Measurements from ENCODE around the gene SLC11A1. TPM values are rescaled to one million over a fixed set of nuclear protein-coding genes. Genes with fewer than 3 reads are reported as not detected.

SLC11A1 gene
- total and polyA plus RNA-seq, 5 donors from 2014 or later = 0.47 to 1.4 (median 0.74) TPM

DNA sequence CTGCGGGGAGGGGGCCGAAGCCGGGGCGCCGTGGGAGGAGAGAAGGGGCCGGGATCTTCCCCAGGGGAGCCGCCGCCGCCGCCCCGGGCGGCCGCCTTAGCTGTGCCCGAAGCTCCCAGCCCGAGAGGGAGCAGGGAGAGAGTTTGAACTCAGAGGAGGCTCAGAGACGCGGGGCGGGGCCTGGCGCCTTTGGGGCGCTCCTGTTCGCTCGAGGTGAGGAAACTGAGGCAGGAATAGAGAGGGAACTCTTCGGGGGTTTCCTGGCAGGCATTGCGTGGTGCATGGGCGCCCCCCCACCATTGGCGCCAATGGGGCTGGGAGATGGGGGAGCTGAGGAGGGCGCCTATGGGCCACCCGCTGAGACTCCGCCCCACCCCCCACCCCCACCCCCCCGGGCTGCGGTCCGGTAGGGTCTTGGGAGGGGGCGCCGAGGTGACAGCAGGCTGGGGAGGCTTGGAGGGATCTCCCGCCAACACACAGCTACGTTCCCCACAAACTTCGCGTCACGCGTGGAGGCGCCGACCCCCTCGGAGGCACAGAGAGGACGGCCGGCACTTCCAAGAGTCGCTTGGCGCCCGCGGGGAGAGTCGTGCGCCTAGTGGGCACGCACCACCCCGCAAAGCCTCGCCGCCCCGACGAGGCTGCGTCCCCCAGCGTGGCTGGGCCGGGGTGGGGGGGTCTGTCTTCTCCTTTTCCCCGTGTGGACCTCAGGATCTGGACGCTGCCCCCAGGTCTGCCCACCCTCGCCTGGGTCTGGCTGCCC lies 18.3 kb downstream of the SLC11A1 start:
- H3K4me1 ChIP-seq (ENCODE audit: control insufficient read depth, insufficient read depth, low read length, poor library complexity, severe bottlenecking) = peaks cover 82% of the 10 kb centered on the region
- no peaks in the 10 kb centered on the region for H3K9me3 ChIP-seq (ENCODE audit: control insufficient read depth in 2 of 2, low read length in 2 of 2)
- no peaks in the 10 kb centered on the region for H3K27me3 ChIP-seq (ENCODE audit: control insufficient read depth, insufficient read depth, low read length)
- Mint-ChIP-seq H3K4me1 (peaks cover 0 to 63% (median 24%) of the 10 kb centered on the region in 4 donors), H3K9me3 (peaks cover 0 to 2% (median 0%) of the 10 kb centered on the region in 7 donors), H3K27me3 (peaks cover 7% of the 10 kb centered on the region), H3K27ac (peak overlapping the region; percentile 93 to 99 (median 93)), H3K4me3 (peak overlapping the region; percentile 91 to 97 (median 94)), H3K36me3 (peaks cover 11% of the 10 kb centered on the region)
- peaks cover 17% of the 10 kb centered on the region for H3K36me3 ChIP-seq (ENCODE audit: control insufficient read depth, insufficient read depth, low read length)
- peak overlapping the region; percentile 53 for H3K4me3 ChIP-seq (ENCODE audit: low read depth, low read length)
- no peak for ATAC-seq (ENCODE audit: low read depth in 2 of 2)
- peak overlapping the region; percentile 94 for H3K27ac ChIP-seq (ENCODE audit: insufficient read depth, low read length, poor library complexity, severe bottlenecking)
- DNase-seq = peak; percentile 33 to 45 (median 41)

DNA sequence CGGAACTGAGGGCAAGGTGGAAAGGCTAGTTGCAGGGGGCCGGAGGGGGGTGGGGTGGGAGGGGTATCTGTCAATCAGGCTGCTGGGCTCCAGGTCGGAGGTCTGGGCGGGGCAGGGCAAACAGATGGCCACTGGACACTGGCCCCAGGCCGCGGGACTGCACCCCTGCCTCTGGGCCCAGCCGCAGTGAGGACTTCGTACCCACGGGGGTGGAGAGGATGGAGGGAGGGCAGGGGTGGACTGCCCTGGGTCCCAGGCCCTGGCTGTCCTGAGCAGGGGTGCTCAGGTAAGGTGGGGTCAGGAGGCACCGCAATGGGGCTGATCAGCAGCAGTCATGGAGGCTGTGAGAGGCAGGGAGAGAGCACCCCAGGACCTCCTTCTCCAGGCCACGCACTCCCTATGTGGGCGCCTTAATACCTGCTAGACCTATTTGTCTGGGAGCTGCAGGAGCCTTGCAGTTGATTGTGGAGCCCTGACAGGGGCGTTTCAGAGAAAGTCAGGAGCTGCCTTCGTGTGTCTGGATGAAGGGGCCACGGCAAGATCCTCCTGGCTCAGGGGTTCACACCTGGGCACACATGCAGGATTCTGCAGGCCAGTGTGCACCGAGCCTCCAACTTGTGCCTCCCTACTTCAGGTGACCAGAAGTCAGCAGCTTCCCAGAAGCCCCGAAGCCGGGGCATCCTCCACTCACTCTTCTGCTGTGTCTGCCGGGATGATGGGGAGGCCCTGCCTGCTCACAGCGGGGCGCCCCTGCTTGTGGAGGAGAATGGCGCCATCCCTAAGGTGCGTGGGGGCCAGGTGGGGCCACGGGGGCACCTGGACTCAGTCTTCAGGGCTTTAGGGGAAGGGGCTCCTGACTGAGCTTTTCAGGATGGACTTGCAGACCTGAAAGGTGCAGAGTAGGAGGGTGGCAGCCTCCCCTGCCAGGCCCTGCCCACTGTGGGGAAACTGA lies 19.1 kb downstream of the SLC11A1 start:
- ATAC-seq (ENCODE audit: low read depth in 2 of 2) (no peak), DNase-seq (no peak)
- Histone ChIP-seq H3K4me1 (ENCODE audit: control insufficient read depth, insufficient read depth, low read length, poor library complexity, severe bottlenecking) (peaks cover 84% of the 10 kb centered on the region), H3K36me3 (ENCODE audit: control insufficient read depth, insufficient read depth, low read length) (peaks cover 17% of the 10 kb centered on the region), H3K4me3 (ENCODE audit: low read depth, low read length) (peak overlapping the region; percentile 32), H3K9me3 (ENCODE audit: control insufficient read depth in 2 of 2, low read length in 2 of 2) (no peaks in the 10 kb centered on the region), H3K27me3 (ENCODE audit: control insufficient read depth, insufficient read depth, low read length) (no peaks in the 10 kb centered on the region), H3K27ac (ENCODE audit: insufficient read depth, low read length, poor library complexity, severe bottlenecking) (peak overlapping the region; percentile 94)
- Mint-ChIP-seq H3K27me3 (peaks cover 7% of the 10 kb centered on the region), H3K36me3 (peaks cover 11% of the 10 kb centered on the region), H3K27ac (peak overlapping the region in 2 of 3 donors; percentile 51 to 74), H3K9me3 (peaks cover 0 to 2% (median 0%) of the 10 kb centered on the region in 7 donors), H3K4me1 (peaks cover 0 to 64% (median 29%) of the 10 kb centered on the region in 4 donors), H3K4me3 (peak overlapping the region; percentile 89 to 97 (median 93))

DNA sequence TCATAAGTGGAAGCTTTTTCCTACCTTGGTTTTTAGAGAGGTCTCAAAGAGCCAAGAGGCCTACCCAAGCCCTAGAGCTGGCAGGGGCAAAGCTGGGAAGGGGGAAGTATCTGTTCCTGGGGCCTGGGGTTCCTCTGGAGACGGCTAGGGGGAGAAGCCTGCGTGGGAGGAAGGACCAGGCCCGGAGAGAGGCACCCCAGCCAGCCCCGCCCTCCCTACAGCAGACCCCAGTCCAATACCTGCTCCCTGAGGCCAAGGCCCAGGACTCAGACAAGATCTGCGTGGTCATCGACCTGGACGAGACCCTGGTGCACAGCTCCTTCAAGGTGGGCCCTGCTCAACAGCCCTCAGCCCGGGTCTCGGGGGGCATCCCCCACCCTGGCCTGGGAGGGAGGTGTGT lies 19.8 kb downstream of the SLC11A1 start:
- Histone ChIP-seq H3K36me3 (ENCODE audit: control insufficient read depth, insufficient read depth, low read length) (peaks cover 17% of the 10 kb centered on the region), H3K27ac (ENCODE audit: insufficient read depth, low read length, poor library complexity, severe bottlenecking) (peak overlapping the region; percentile 23), H3K9me3 (ENCODE audit: control insufficient read depth in 2 of 2, low read length in 2 of 2) (no peaks in the 10 kb centered on the region), H3K27me3 (ENCODE audit: control insufficient read depth, insufficient read depth, low read length) (no peaks in the 10 kb centered on the region), H3K4me3 (ENCODE audit: low read depth, low read length) (no peak overlapping the region), H3K4me1 (ENCODE audit: control insufficient read depth, insufficient read depth, low read length, poor library complexity, severe bottlenecking) (peaks cover 82% of the 10 kb centered on the region)
- ATAC-seq (ENCODE audit: low read depth in 2 of 2) = no peak
- peaks cover 11% of the 10 kb centered on the region for H3K36me3 Mint-ChIP-seq
- no peak for DNase-seq
- H3K9me3 Mint-ChIP-seq = peaks cover 0 to 2% (median 0%) of the 10 kb centered on the region in 7 donors
- H3K27me3 Mint-ChIP-seq = peaks cover 4% of the 10 kb centered on the region
- peak overlapping the region in 2 of 3 donors; percentile 51 to 74 for H3K27ac Mint-ChIP-seq
- peak overlapping the region; percentile 89 to 97 (median 93) for H3K4me3 Mint-ChIP-seq
- peaks cover 1 to 62% (median 31%) of the 10 kb centered on the region in 4 donors for H3K4me1 Mint-ChIP-seq

DNA sequence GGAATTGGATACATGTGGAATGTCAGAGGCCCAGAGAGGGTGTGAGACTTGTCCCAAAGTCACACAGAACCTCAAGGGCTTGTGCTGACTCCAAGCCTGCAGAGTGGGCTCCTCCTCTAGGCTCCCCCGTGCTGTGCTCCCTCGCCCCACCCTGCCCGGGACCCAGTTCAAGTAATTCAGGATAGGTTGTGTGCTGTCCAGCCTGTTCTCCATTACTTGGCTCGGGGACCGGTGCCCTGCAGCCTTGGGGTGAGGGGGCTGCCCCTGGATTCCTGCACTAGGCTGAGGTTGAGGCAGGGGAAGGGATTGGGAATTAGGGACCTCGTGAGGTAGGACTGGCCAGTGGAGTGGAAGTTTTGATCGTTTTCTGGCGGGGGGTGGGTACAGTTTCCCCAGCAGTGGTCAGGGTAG lies 20.4 kb downstream of the SLC11A1 start:
- Histone ChIP-seq H3K4me3 (ENCODE audit: low read depth, low read length) (no peak overlapping the region), H3K4me1 (ENCODE audit: control insufficient read depth, insufficient read depth, low read length, poor library complexity, severe bottlenecking) (peaks cover 82% of the 10 kb centered on the region), H3K27ac (ENCODE audit: insufficient read depth, low read length, poor library complexity, severe bottlenecking) (no peak overlapping the region), H3K9me3 (ENCODE audit: control insufficient read depth in 2 of 2, low read length in 2 of 2) (no peaks in the 10 kb centered on the region), H3K36me3 (ENCODE audit: control insufficient read depth, insufficient read depth, low read length) (peaks cover 17% of the 10 kb centered on the region), H3K27me3 (ENCODE audit: control insufficient read depth, insufficient read depth, low read length) (no peaks in the 10 kb centered on the region)
- H3K36me3 Mint-ChIP-seq = peaks cover 11% of the 10 kb centered on the region
- no peak overlapping the region for H3K27ac Mint-ChIP-seq
- peaks cover 0 to 2% (median 0%) of the 10 kb centered on the region in 7 donors for H3K9me3 Mint-ChIP-seq
- H3K4me3 Mint-ChIP-seq = peak overlapping the region; percentile 57 to 89 (median 79)
- DNase-seq = no peak
- ATAC-seq (ENCODE audit: low read depth in 2 of 2) = no peak
- H3K27me3 Mint-ChIP-seq = no peaks in the 10 kb centered on the region
- H3K4me1 Mint-ChIP-seq = peaks cover 6 to 61% (median 33%) of the 10 kb centered on the region in 4 donors

DNA sequence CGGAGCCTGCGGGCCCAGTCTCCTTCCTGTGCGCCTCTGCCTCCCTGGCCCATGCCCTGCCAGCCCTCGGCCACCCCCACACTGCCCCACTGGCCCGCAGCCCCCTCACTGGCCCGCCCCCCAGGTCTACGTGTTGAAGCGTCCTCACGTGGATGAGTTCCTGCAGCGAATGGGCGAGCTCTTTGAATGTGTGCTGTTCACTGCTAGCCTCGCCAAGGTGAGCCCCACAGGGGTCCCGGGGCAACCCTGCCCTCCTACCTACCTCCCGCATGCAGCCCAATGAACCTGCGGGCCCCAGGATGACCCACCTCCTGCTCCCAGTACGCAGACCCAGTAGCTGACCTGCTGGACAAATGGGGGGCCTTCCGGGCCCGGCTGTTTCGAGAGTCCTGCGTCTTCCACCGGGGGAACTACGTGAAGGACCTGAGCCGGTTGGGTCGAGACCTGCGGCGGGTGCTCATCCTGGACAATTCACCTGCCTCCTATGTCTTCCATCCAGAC lies 20.9 kb downstream of the SLC11A1 start:
- H3K27ac Mint-ChIP-seq = peak overlapping the region in 2 of 3 donors; percentile 65 to 66
- Histone ChIP-seq H3K4me1 (ENCODE audit: control insufficient read depth, insufficient read depth, low read length, poor library complexity, severe bottlenecking) (peaks cover 82% of the 10 kb centered on the region), H3K27me3 (ENCODE audit: control insufficient read depth, insufficient read depth, low read length) (no peaks in the 10 kb centered on the region), H3K4me3 (ENCODE audit: low read depth, low read length) (no peak overlapping the region), H3K27ac (ENCODE audit: insufficient read depth, low read length, poor library complexity, severe bottlenecking) (no peak overlapping the region), H3K9me3 (ENCODE audit: control insufficient read depth in 2 of 2, low read length in 2 of 2) (no peaks in the 10 kb centered on the region), H3K36me3 (ENCODE audit: control insufficient read depth, insufficient read depth, low read length) (peaks cover 17% of the 10 kb centered on the region)
- DNase-seq (no peak), ATAC-seq (ENCODE audit: low read depth in 2 of 2) (no peak)
- peaks cover 0 to 2% (median 0%) of the 10 kb centered on the region in 7 donors for H3K9me3 Mint-ChIP-seq
- H3K36me3 Mint-ChIP-seq = peaks cover 11% of the 10 kb centered on the region
- no peaks in the 10 kb centered on the region for H3K27me3 Mint-ChIP-seq
- H3K4me1 Mint-ChIP-seq = peaks cover 6 to 60% (median 32%) of the 10 kb centered on the region in 4 donors
- peak overlapping the region in 3 of 4 donors; percentile 60 to 89 (median 80) for H3K4me3 Mint-ChIP-seq

DNA sequence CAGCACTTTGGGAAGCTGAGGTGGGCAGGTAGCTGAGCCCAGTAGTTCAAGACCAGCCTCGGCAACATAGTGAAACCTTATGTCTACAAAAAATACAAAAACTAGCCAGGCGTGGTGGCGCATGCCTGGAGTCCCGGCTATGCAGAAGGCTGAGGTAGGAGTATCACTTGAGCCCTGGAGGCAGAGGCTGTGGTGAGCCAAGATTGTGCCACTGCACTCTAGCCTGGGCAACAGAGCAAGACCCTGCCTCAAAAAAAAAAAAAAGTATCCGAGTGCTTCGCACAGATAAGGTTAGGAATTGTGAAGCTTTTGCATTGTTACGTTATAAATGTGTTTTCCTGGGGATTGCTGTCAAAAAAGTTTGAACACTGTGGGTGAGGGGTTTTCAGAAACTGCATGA lies 21.7 kb downstream of the SLC11A1 start:
- Mint-ChIP-seq H3K4me1 (peaks cover 6 to 63% (median 34%) of the 10 kb centered on the region in 4 donors), H3K9me3 (peaks cover 0 to 2% (median 0%) of the 10 kb centered on the region in 7 donors), H3K36me3 (peaks cover 11% of the 10 kb centered on the region), H3K27ac (peak overlapping the region in 2 of 3 donors; percentile 65 to 79), H3K27me3 (no peaks in the 10 kb centered on the region), H3K4me3 (peak overlapping the region; percentile 41 to 89 (median 73))
- Histone ChIP-seq H3K4me3 (ENCODE audit: low read depth, low read length) (no peak overlapping the region), H3K9me3 (ENCODE audit: control insufficient read depth in 2 of 2, low read length in 2 of 2) (no peaks in the 10 kb centered on the region), H3K4me1 (ENCODE audit: control insufficient read depth, insufficient read depth, low read length, poor library complexity, severe bottlenecking) (peaks cover 73% of the 10 kb centered on the region), H3K27me3 (ENCODE audit: control insufficient read depth, insufficient read depth, low read length) (no peaks in the 10 kb centered on the region), H3K36me3 (ENCODE audit: control insufficient read depth, insufficient read depth, low read length) (peaks cover 17% of the 10 kb centered on the region), H3K27ac (ENCODE audit: insufficient read depth, low read length, poor library complexity, severe bottlenecking) (peak overlapping the region; percentile 14)
- ATAC-seq (ENCODE audit: low read depth in 2 of 2) (no peak), DNase-seq (no peak)

DNA sequence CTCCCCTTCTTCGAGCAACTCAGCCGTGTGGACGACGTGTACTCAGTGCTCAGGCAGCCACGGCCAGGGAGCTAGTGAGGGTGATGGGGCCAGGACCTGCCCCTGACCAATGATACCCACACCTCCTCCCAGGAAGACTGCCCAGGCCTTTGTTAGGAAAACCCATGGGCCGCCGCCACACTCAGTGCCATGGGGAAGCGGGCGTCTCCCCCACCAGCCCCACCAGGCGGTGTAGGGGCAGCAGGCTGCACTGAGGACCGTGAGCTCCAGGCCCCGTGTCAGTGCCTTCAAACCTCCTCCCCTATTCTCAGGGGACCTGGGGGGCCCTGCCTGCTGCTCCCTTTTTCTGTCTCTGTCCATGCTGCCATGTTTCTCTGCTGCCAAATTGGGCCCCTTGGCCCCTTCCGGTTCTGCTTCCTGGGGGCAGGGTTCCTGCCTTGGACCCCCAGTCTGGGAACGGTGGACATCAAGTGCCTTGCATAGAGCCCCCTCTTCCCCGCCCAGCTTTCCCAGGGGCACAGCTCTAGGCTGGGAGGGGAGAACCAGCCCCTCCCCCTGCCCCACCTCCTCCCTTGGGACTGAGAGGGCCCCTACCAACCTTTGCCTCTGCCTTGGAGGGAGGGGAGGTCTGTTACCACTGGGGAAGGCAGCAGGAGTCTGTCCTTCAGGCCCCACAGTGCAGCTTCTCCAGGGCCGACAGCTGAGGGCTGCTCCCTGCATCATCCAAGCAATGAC lies 22.4 kb downstream of the SLC11A1 start:
- Histone ChIP-seq H3K27ac (ENCODE audit: insufficient read depth, low read length, poor library complexity, severe bottlenecking) (peak overlapping the region; percentile 23), H3K27me3 (ENCODE audit: control insufficient read depth, insufficient read depth, low read length) (no peaks in the 10 kb centered on the region), H3K36me3 (ENCODE audit: control insufficient read depth, insufficient read depth, low read length) (peaks cover 17% of the 10 kb centered on the region), H3K4me1 (ENCODE audit: control insufficient read depth, insufficient read depth, low read length, poor library complexity, severe bottlenecking) (peaks cover 66% of the 10 kb centered on the region), H3K4me3 (ENCODE audit: low read depth, low read length) (no peak overlapping the region), H3K9me3 (ENCODE audit: control insufficient read depth in 2 of 2, low read length in 2 of 2) (no peaks in the 10 kb centered on the region)
- H3K27ac Mint-ChIP-seq = peak overlapping the region; percentile 25 to 97 (median 48)
- peaks cover 11% of the 10 kb centered on the region for H3K36me3 Mint-ChIP-seq
- ATAC-seq (ENCODE audit: low read depth in 2 of 2) (no peak), DNase-seq (no peak)
- H3K9me3 Mint-ChIP-seq = peaks cover 0 to 2% (median 0%) of the 10 kb centered on the region in 7 donors
- peak overlapping the region in 3 of 4 donors; percentile 62 to 89 (median 78) for H3K4me3 Mint-ChIP-seq
- H3K27me3 Mint-ChIP-seq = no peaks in the 10 kb centered on the region
- H3K4me1 Mint-ChIP-seq = peaks cover 6 to 63% (median 34%) of the 10 kb centered on the region in 4 donors

Measured in CD4-positive, CD25-positive, alpha-beta regulatory T cell (primary cell).